Testis (tissue), 2 donors: ENCODE measurements around the gene ZNF835.

ENCODE experiments used
- CTCF ChIP-seq, 3 experiments: fragments of 450-650 bp in 2 of 3; fragments of 200-600 bp in 1 of 3; sonication (generic) in 1 of 3; IDR thresholded peaks; one replicate each; pipeline ENCODE4 v1.5.1; 2016 to 2019; ENCODE audit warnings: antibody characterized with exemption in 3 of 3, mild to moderate bottlenecking in 2 of 3, moderate library complexity in 1 of 3
- POLR2A ChIP-seq: fragments of 450-650 bp; IDR thresholded peaks from one replicate; pipeline ENCODE4 v1.6.1; 2017; ENCODE audit warnings: antibody characterized with exemption, mild to moderate bottlenecking, moderate library complexity

GRCh38 chr19:56701895-56702294 is 30.3 kb upstream of the ZNF835 start:
- no peak for TF ChIP-seq CTCF (IDR thresholded peaks at IDR 0.05)
- no peak for TF ChIP-seq POLR2A
